Prostate gland (tissue), 2 donors: ENCODE results near the gene FAM241B. TPM values are rescaled to one million over a fixed set of nuclear protein-coding genes. Genes with fewer than 3 reads are reported as not detected.

ENCODE experiments used
- DNase-seq: peaks from one replicate; pipeline ENCODE4 v3.0.0-alpha.2; 2019; ENCODE audit warnings: low spot score
- H3K27ac ChIP-seq, 2 donors: fragments of 200-600 bp; sonication (generic); 2 replicates each; pipeline ENCODE4 v1.5.1; 2017 to 2019
- H3K27me3 ChIP-seq: fragments of 200-600 bp; sonication (generic); replicated peaks from 2 replicates; pipeline ENCODE4 v1.5.1; 2019; ENCODE audit not compliant: insufficient read depth
- H3K36me3 ChIP-seq, 2 donors: fragments of 200-600 bp; sonication (generic); 1 replicate in 1 of 2; 2 replicates in 1 of 2; pipeline versions ENCODE4 v1.5.1 to v1.8.1; 2017 to 2019
- H3K4me1 ChIP-seq: fragments of 200-600 bp; sonication (generic); replicated peaks from 2 replicates; pipeline ENCODE4 v1.5.1; 2019
- H3K4me3 ChIP-seq, 2 donors: fragments of 200-600 bp; sonication (generic); 2 replicates each; pipeline ENCODE4 v1.5.1; 2017 to 2019
- H3K9me3 ChIP-seq: fragments of 200-600 bp; sonication (generic); 2 replicates; pipeline ENCODE4 v1.5.1; 2017
- POLR2A ChIP-seq: fragments of 450-650 bp; IDR thresholded peaks from one replicate; pipeline ENCODE4 v1.6.1; 2016; ENCODE audit warnings: antibody characterized with exemption, mild to moderate bottlenecking
- POLR2AphosphoS5 ChIP-seq: sonication (generic); formaldehyde crosslinking; IDR thresholded peaks from one replicate; pipeline ENCODE4 v1.6.1; 2017; ENCODE audit warnings: antibody characterized with exemption
- WGBS: methylation state at CpG from one replicate; pipeline ENCODE4 v1.1.5; 2018; 5-methylcytosine and 5-hydroxymethylcytosine counted together
- intact Hi-C: fragments of 100-400 bp; cut with DNase I; formaldehyde crosslinking; loops from one replicate; pipeline ENCODE4 v1.14.2; 2022
- total RNA-seq, 2 donors: library from RNA; depleted of rRNA; stranded (reverse); fragments of >200 nt; gene quantifications; one replicate each; pipeline ENCODE4 v1.1.0, GENCODE V29; 2016
- TF ChIP-seq, protein P1 (sequence below), 4 experiments: fragments of 200-600 bp in 2 of 4; fragments of 450-650 bp in 2 of 4; sonication (generic) in 2 of 4; IDR thresholded peaks; 1 replicate in 3 of 4; 2 replicates in 1 of 4; pipeline ENCODE4 v1.5.1; 2016 to 2019; ENCODE audit warnings: antibody characterized with exemption in 4 of 4, mild to moderate bottlenecking in 2 of 4, moderate library complexity in 2 of 4

Gene FAM241B
- total RNA-seq, 2 donors from 2014 or later, result 6.8 to 13.4 TPM

DNA sequence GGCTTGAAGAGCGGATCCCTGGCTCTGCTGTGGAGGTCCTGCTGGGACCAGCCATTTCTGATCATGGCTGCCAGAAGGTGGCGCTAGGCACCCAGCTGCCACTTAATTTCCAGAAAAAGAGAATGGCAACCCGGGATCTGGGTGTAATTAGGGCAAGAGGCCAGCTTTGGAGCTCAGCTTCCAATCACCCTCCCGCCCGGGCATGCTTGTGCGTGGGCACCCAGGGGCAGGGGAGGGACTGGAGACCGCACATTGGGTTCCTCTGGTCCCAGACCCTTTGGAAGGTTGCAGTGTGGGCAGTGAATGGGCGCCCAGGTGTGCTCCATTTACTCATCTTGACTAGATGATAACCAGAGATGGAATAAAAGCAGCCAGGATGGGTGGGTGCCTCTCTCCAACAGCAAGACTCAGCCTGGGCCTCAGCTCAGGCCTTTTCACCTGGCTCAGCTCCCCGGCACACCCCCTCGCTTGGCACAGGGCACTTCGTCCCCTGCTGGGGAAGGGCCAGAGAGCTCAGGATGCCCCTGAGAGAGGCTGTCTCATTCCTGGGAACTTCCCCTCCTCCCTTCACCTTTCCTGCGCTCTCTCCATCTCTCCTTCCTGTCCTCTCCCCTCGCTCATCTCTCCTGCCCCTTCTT lies 14.7 kb downstream of the FAM241B start:
- intact Hi-C loops, result loop anchor here (2.0 to 5.0 kb wide), 4 partner anchors 73 to 407 kb away; no protein-coding TSS in a partner anchor
- DNase-seq, result peak; percentile 45
- TF ChIP-seq, protein P1, sequence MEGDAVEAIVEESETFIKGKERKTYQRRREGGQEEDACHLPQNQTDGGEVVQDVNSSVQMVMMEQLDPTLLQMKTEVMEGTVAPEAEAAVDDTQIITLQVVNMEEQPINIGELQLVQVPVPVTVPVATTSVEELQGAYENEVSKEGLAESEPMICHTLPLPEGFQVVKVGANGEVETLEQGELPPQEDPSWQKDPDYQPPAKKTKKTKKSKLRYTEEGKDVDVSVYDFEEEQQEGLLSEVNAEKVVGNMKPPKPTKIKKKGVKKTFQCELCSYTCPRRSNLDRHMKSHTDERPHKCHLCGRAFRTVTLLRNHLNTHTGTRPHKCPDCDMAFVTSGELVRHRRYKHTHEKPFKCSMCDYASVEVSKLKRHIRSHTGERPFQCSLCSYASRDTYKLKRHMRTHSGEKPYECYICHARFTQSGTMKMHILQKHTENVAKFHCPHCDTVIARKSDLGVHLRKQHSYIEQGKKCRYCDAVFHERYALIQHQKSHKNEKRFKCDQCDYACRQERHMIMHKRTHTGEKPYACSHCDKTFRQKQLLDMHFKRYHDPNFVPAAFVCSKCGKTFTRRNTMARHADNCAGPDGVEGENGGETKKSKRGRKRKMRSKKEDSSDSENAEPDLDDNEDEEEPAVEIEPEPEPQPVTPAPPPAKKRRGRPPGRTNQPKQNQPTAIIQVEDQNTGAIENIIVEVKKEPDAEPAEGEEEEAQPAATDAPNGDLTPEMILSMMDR (IDR thresholded peaks at IDR 0.05), result peak; percentile 81 to 93 (median 86)
- no peak for TF ChIP-seq POLR2A
- WGBS, result 49% methylated on average over 12 of the region's 13 CpGs
- H3K9me3 ChIP-seq, result no peaks in the 10 kb centered on the region
- H3K36me3 ChIP-seq, result no peaks in the 10 kb centered on the region
- H3K27ac ChIP-seq, result no peak overlapping the region
- no peaks in the 10 kb centered on the region for H3K4me1 ChIP-seq
- no peak overlapping the region for H3K4me3 ChIP-seq
- H3K27me3 ChIP-seq, result no peaks in the 10 kb centered on the region

DNA sequence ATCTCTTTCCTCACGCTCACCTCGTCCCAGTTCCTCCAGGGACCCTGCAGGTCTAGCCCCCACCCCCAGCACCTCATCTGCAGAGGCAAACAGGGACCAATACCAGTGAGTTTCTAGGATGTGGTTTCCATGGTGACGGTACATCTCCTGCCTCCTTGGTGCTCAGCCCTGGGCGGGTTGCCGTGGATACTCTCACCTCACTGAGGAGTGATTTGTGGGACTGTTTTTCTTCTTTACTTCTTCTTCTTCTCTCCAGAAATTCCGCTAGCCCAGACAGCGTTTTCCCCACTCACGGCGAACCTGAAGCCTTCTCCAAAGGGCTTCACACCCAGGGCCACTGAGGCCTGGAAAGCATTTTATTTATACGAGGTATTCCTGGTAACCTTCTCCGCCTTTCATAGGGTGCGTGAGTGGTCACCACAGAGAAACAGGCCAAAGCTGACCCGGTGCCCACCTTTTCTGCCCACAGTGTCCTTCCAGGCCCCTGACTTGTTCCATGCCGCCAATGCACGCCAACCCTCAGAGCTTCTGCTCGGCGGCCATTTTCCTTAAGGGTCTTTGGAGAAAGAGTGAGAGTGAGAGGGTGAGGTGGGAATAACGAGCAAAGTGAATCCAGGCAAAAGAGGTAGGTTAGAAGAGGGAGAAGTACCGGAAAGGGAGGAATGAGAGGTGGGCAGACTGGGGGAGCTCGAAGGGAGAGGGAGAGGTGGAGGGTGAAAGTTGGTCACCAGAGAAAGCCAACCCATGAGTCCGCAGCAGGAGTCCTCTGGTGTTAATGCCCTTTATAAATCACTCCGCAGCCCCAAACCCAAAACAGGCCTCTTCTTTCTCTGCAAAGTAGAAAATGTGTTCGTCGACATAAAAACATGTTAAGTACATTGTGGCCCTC lies 15.5 kb downstream of the FAM241B start:
- H3K4me1 ChIP-seq, result no peaks in the 10 kb centered on the region
- no peak overlapping the region for H3K27ac ChIP-seq
- 93% methylated on average over 24 of the region's 24 CpGs for WGBS
- H3K4me3 ChIP-seq, result no peak overlapping the region
- TF ChIP-seq POLR2A, result no peak
- TF ChIP-seq POLR2AphosphoS5, result no peak
- TF ChIP-seq, protein P1 (IDR thresholded peaks at IDR 0.05), result no peak
- no peaks in the 10 kb centered on the region for H3K36me3 ChIP-seq
- no peaks in the 10 kb centered on the region for H3K27me3 ChIP-seq
- DNase-seq, result no peak
- H3K9me3 ChIP-seq, result no peaks in the 10 kb centered on the region
- intact Hi-C loops, result loop anchor here (2.0 kb wide), 1 partner anchor 269 kb away; no protein-coding TSS in a partner anchor

DNA sequence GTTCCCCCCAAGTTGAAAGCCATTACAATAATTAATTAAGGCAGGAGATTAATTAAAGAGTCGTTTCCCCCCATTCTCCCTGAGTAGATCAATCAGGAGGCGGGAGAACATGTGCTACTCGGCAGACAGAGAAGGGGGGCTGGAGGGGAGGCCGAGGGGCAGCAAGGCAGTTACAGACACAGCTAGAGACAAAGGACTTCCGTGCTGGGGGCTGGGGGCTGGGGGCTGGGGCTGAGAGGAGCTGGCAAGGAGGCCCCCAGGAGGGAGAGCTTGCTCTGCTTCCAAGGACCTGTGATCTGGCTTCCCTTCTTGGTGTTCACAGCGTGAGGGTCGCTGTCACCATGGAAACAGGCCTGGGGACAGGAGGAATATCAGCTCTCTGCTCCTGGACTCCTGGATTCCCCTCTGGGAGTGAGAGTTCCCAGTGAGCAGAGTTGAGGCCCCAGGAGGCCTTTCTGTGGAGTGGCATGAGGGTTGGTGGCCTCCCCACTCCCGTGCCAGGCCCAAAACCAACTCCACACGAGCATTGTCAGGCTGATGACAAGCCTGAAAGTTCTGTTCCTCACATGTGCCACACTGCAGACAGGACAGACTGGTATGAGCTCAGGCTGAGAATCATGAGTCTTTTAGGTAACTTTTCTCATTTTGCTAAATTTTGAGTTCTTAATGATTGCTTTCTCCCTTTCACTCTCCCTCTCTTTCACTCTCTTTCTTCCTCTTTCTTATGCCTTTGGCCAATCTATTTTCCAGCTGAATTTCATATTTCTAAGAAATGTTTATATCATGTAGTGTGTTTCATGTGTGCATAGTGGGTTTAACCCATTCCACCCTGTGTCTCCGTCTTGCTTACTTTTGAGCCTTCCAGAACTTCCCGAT lies 16.4 kb downstream of the FAM241B start:
- Histone ChIP-seq H3K27ac (no peak overlapping the region), H3K9me3 (no peaks in the 10 kb centered on the region), H3K4me3 (no peak overlapping the region), H3K36me3 (no peaks in the 10 kb centered on the region), H3K27me3 (no peaks in the 10 kb centered on the region), H3K4me1 (no peaks in the 10 kb centered on the region)
- DNase-seq, result no peak
- intact Hi-C loops, result no loop called here
- TF ChIP-seq POLR2AphosphoS5, result no peak
- TF ChIP-seq POLR2A, result no peak
- TF ChIP-seq, protein P1 (IDR thresholded peaks at IDR 0.05), result no peak
- WGBS, result 59% methylated on average over 11 of the region's 11 CpGs

DNA sequence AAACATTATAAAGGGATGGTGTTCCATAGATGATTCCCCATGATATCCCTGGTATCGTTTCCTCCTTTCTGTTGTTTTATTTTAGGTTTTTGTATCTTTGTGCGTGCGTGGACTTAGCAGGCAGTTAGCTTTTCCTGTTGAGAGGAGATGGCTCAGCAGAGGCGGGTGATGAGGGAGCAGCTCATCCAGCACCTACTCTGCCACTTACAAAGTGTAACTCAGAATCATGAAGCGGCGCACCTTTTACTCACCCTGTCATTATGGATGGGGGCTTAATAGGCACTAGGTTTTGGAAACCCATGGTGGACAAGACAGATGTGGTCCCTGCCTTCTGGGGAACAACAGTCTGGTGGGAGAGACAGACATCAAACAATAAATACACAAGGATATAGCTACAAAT lies 17.1 kb downstream of the FAM241B start:
- TF ChIP-seq, protein P1 (IDR thresholded peaks at IDR 0.05), result no peak
- TF ChIP-seq POLR2A (no peak), POLR2AphosphoS5 (no peak)
- intact Hi-C loops, result no loop called here
- Histone ChIP-seq H3K9me3 (no peaks in the 10 kb centered on the region), H3K4me1 (no peaks in the 10 kb centered on the region), H3K27ac (no peak overlapping the region), H3K27me3 (no peaks in the 10 kb centered on the region), H3K36me3 (no peaks in the 10 kb centered on the region), H3K4me3 (no peak overlapping the region)
- 92% methylated on average over 6 of the region's 6 CpGs for WGBS
- no peak for DNase-seq
